ENCODE data around the gene PLPPR3. TPM values are rescaled to one million over a fixed set of nuclear protein-coding genes. Genes with fewer than 3 reads are reported as not detected.

PLPPR3 gene
- total and polyA plus RNA-seq, 9 of the 15 experiments (the other 6 are each of a cell fraction or from before 2014, with no cell fraction given): 0.01 to 48.2 (median 8.6) TPM

GRCh38 chr19:791567-792305, 30.0 kb downstream of the PLPPR3 start (continued):
- TF ChIP-seq SOX6 (IDR thresholded peaks at IDR 0.05): no peak
- TF ChIP-seq FOXO4 (CRISPR knock-in tag; IDR thresholded peaks at IDR 0.05): no peak
- TF ChIP-seq ETV6 (IDR thresholded peaks at IDR 0.05; ENCODE audit: borderline replicate concordance in 1 of 2, low read depth in 2 of 2, low read length in 1 of 2): no peak
- TF ChIP-seq ETV6 (CRISPR knock-in tag; IDR thresholded peaks at IDR 0.05; ENCODE audit: borderline replicate concordance): no peak
- TF ChIP-seq STAT5A (IDR thresholded peaks at IDR 0.05; ENCODE audit: borderline replicate concordance, low read length): peak; percentile 44; the same call in 1 of the 2 replicates
- TF ChIP-seq CBX5 (IDR thresholded peaks at IDR 0.05; ENCODE audit: borderline replicate concordance, low read depth): no peak
- TF ChIP-seq E2F6 (IDR thresholded peaks at IDR 0.05; ENCODE audit: borderline replicate concordance in 1 of 2, extremely low read depth in 1 of 2, insufficient read depth in 1 of 2, insufficient read length in 1 of 2, low read depth in 1 of 2, low read length in 1 of 2, poor library complexity in 1 of 2, severe bottlenecking in 1 of 2): no peak
- no peak for TF ChIP-seq ID3 (CRISPR knock-in tag; IDR thresholded peaks at IDR 0.05)
- no peak for TF ChIP-seq ID3 (tag; IDR thresholded peaks at IDR 0.05)
- no peak for TF ChIP-seq POLR3G (IDR thresholded peaks at IDR 0.05; ENCODE audit: extremely low read depth, insufficient read length, insufficient replicate concordance)
- no peak for TF ChIP-seq IRF1 (CRISPR knock-in tag; IDR thresholded peaks at IDR 0.05; ENCODE audit: borderline replicate concordance)
- no peak for TF ChIP-seq SNAPC5 (CRISPR knock-in tag; IDR thresholded peaks at IDR 0.05)
- no peak for TF ChIP-seq RBM39 (optimal IDR thresholded peaks at IDR 0.05; ENCODE audit: low read depth, low read length)
- no peak for TF ChIP-seq MYBL2 (IDR thresholded peaks at IDR 0.05; ENCODE audit: low read depth)
- TF ChIP-seq MYBL2 (CRISPR knock-in tag; IDR thresholded peaks at IDR 0.05; ENCODE audit: borderline replicate concordance): no peak
- TF ChIP-seq RBM14 (IDR thresholded peaks at IDR 0.05; ENCODE audit: borderline replicate concordance, insufficient read depth, low read depth, low read length): no peak
- TF ChIP-seq ZBTB5 (IDR thresholded peaks at IDR 0.05): no peak
- TF ChIP-seq SIN3A (IDR thresholded peaks at IDR 0.05; ENCODE audit: borderline replicate concordance in 2 of 2, control insufficient read depth in 1 of 2, low read depth in 2 of 2, low read length in 2 of 2): 0 out of 4 replicates have a peak, but pooled peaks of 1 of the 2 experiments have one; percentile 41
- no peak for TF ChIP-seq ZNF57 (CRISPR knock-in tag; IDR thresholded peaks at IDR 0.05)
- TF ChIP-seq ZNF175 (CRISPR knock-in tag; IDR thresholded peaks at IDR 0.05; ENCODE audit: low read depth): no peak

Data from K562 (cell line).